HL-60 (cell line): ENCODE data around the gene CARS2.

Experiments used
- DNase-seq, 2 experiments: peaks; one replicate each; pipeline ENCODE4 v3.0.0-alpha.2; 2010 to 2020; ENCODE audit warnings: low read depth in 1 of 2, low spot score in 1 of 2
- H3K27ac ChIP-seq: fragments of 250-450 bp; sonication (Bioruptor Pico); replicated peaks from 2 replicates; pipeline ENCODE4 v1.5.1; 2020; ENCODE audit warnings: mild to moderate bottlenecking, moderate library complexity
- H3K27me3 ChIP-seq: fragments of 250-450 bp; sonication (Bioruptor Pico); 2 replicates; pipeline ENCODE4 v1.5.1; 2021; ENCODE audit warnings: mild to moderate bottlenecking, moderate library complexity; ENCODE audit not compliant: insufficient read depth, poor library complexity, severe bottlenecking
- H3K4me3 ChIP-seq: replicated peaks from 2 replicates; pipeline ENCODE4 v1.5.1; 2011; ENCODE audit warnings: mild to moderate bottlenecking, control low read depth, low read length; ENCODE audit not compliant: insufficient read depth
- CTCF ChIP-seq: IDR thresholded peaks from one replicate; pipeline ENCODE4 v1.5.1; 2011; ENCODE audit warnings: low read length, control low read depth, inconsistent platforms; ENCODE audit not compliant: insufficient read depth
- GABPA ChIP-seq: IDR thresholded peaks from 2 replicates; pipeline ENCODE4 v1.6.1; 2012; ENCODE audit warnings: low read depth
- POLR2AphosphoS5 ChIP-seq: IDR thresholded peaks from 2 replicates; pipeline ENCODE4 v1.6.1; 2012; ENCODE audit warnings: low read depth
- REST ChIP-seq: IDR thresholded peaks from 2 replicates; pipeline ENCODE4 v1.6.1; 2012; ENCODE audit warnings: low read depth; ENCODE audit not compliant: insufficient replicate concordance
- SPI1 ChIP-seq: IDR thresholded peaks from 2 replicates; pipeline ENCODE4 v1.6.1; 2012; ENCODE audit warnings: low read depth, mild to moderate bottlenecking, borderline replicate concordance

The CARS2 gene

GRCh38 chr13:110625771-110626321 lies 80.1 kb downstream of the CARS2 start:
- no peak overlapping the region for H3K27ac ChIP-seq
- H3K4me3 ChIP-seq: no peak overlapping the region
- no peak for DNase-seq
- TF ChIP-seq POLR2AphosphoS5 (no peak), REST (no peak), SPI1 (no peak), CTCF (no peak), GABPA (no peak)
- no peaks in the 10 kb centered on the region for H3K27me3 ChIP-seq

GRCh38 chr13:110624766-110625756 lies 80.9 kb downstream of the CARS2 start:
- TF ChIP-seq GABPA (no peak), REST (no peak), POLR2AphosphoS5 (no peak), CTCF (no peak), SPI1 (no peak)
- Histone ChIP-seq H3K27me3 (no peaks in the 10 kb centered on the region), H3K27ac (no peak overlapping the region), H3K4me3 (no peak overlapping the region)
- DNase-seq: no peak

GRCh38 chr13:110620596-110620995 lies 85.3 kb downstream of the CARS2 start:
- no peak overlapping the region for H3K4me3 ChIP-seq
- no peak for TF ChIP-seq POLR2AphosphoS5
- DNase-seq: no peak
- H3K27me3 ChIP-seq: no peaks in the 10 kb centered on the region
- no peak overlapping the region for H3K27ac ChIP-seq

GRCh38 chr13:110618780-110619179 lies 87.1 kb downstream of the CARS2 start:
- H3K27ac ChIP-seq: no peak overlapping the region
- H3K27me3 ChIP-seq: no peaks in the 10 kb centered on the region
- no peak overlapping the region for H3K4me3 ChIP-seq
- TF ChIP-seq REST (no peak), POLR2AphosphoS5 (no peak), CTCF (no peak), SPI1 (no peak), GABPA (no peak)
- DNase-seq: no peak
